ENCODE results near the gene LONRF2. TPM values are rescaled to one million over a fixed set of nuclear protein-coding genes. Genes with fewer than 3 reads are reported as not detected.

Gene LONRF2
- total and polyA plus RNA-seq, 2 of the 4 experiments (the other 2 are of a cell fraction), result 0.19 to 0.54 TPM

- no peak for TF ChIP-seq MAZ (IDR thresholded peaks at IDR 0.05; ENCODE audit: borderline replicate concordance, low read depth, low read length)
- no peak for TF ChIP-seq CEBPB (IDR thresholded peaks at IDR 0.05; ENCODE audit: low read depth, low read length)
- no peak for TF ChIP-seq CHD1 (IDR thresholded peaks at IDR 0.05; ENCODE audit: low read depth, low read length)
- no peak overlapping the region for H3K14ac ChIP-seq (replicated peaks; ENCODE audit: low read depth, low read length)
Observed at GRCh38 chr2:100352521-100352920, 30.2 kb upstream of the LONRF2 start.

More at GRCh38 chr2:100352521-100352920, 30.2 kb upstream of the LONRF2 start:
- Histone ChIP-seq H3K9me3 (ENCODE audit: control insufficient read depth, insufficient read depth, low read length) (no peaks in the 10 kb centered on the region), H2AK9ac (replicated peaks; ENCODE audit: low read depth, low read length, poor library complexity) (no peak overlapping the region), H3K4ac (ENCODE audit: low read depth, low read length) (no peak overlapping the region), H3K4me3 (ENCODE audit: insufficient read depth, low read depth, low read length) (no peak overlapping the region), H3K27ac (ENCODE audit: insufficient read depth, low read length) (no peak overlapping the region), H4K20me1 (ENCODE audit: insufficient read depth, low read length) (no peaks in the 10 kb centered on the region), H2BK120ac (ENCODE audit: low read depth, low read length) (no peak overlapping the region), H3K9me1 (ENCODE audit: insufficient read depth, low read length) (no peaks in the 10 kb centered on the region), H3K23ac (ENCODE audit: low read depth, low read length) (no peak overlapping the region), H3K27me3 (ENCODE audit: control insufficient read depth, insufficient read depth, low read length) (peaks cover 21% of the 10 kb centered on the region), H4K91ac (ENCODE audit: insufficient read depth, low read depth, low read length) (no peak overlapping the region), H2BK20ac (ENCODE audit: low read depth, low read length) (no peak overlapping the region), H3K18ac (ENCODE audit: low read depth, low read length) (no peak overlapping the region), H4K5ac (ENCODE audit: low read depth, low read length) (no peak overlapping the region), H3K9ac (ENCODE audit: low read depth, low read length) (no peak overlapping the region), H3K36me3 (ENCODE audit: control insufficient read depth, insufficient read depth, low read length) (no peaks in the 10 kb centered on the region), H2AFZ (replicated peaks; ENCODE audit: low read length, poor library complexity) (no peak overlapping the region), H2BK5ac (ENCODE audit: low read depth, low read length, poor library complexity, severe bottlenecking) (no peak overlapping the region), H4K8ac (ENCODE audit: low read depth in 2 of 2, low read length in 2 of 2) (no peak overlapping the region), H3K4me2 (ENCODE audit: low read depth, low read length) (no peak overlapping the region), H3K4me1 (ENCODE audit: control insufficient read depth, insufficient read depth, low read length) (no peaks in the 10 kb centered on the region), H2BK15ac (ENCODE audit: low read depth, low read length) (no peak overlapping the region), H3K56ac (ENCODE audit: extremely low read depth, insufficient read depth, low read length) (no peak overlapping the region), H2AK5ac (ENCODE audit: low read depth, low read length) (no peak overlapping the region), H3K79me1 (ENCODE audit: low read depth in 1 of 2, low read length in 2 of 2) (no peaks in the 10 kb centered on the region)
- CTCF ChIA-PET, result no interaction called here
- BruUV-seq (replicated peaks), result no TSS peak
- in situ Hi-C loops (cut with MboI; ENCODE audit: low sequenced_read_pairs), result no loop called here
- intact Hi-C loops (cut with micrococcal nuclease), result no loop called here
- DNase-seq (no peak), ATAC-seq (ENCODE audit: low read depth) (no peak)
- WGBS, 2 experiments (ENCODE audit: extremely low coverage in 2 of 2, insufficient read length in 1 of 2), result 71% methylated on average over 1 of the region's 7 CpGs; no CpG with 5 or more reads in 1 of the 2 experiments
- dilution Hi-C loops (cut with HindIII; ENCODE audit: low sequenced_read_pairs, unreplicated experiment), result no loop called here
- POLR2A ChIA-PET (ENCODE audit: unreplicated experiment), result no interaction called here

All from IMR-90 (cell line).